Skin epidermis (tissue), 12 donors: ENCODE results near the gene TSSK3.
A peak's percentile ranks its signal among the peaks of the same experiment; 100 is the strongest.
"Not testable (repeated sequence)": the region's sequence is repeated elsewhere in the genome, so short reads cannot be mapped to it uniquely, and the experiment has no call there.

ENCODE experiments used
- H3K27ac ChIP-seq, 21 experiments: fragments of 200-600 bp; sonication (generic) in 11 of 21; one replicate each; pipeline ENCODE4 v1.5.0; 2020; ENCODE audit warnings: mild to moderate bottlenecking in 3 of 21, inconsistent platforms in 2 of 21, moderate library complexity in 2 of 21
- H3K4me3 ChIP-seq, 7 experiments: fragments of 200-600 bp; sonication (generic) in 2 of 7; one replicate each; pipeline ENCODE4 v1.5.0; 2020; ENCODE audit warnings: inconsistent platforms in 2 of 7, mild to moderate bottlenecking in 2 of 7, moderate library complexity in 1 of 7

Gene TSSK3

DNA sequence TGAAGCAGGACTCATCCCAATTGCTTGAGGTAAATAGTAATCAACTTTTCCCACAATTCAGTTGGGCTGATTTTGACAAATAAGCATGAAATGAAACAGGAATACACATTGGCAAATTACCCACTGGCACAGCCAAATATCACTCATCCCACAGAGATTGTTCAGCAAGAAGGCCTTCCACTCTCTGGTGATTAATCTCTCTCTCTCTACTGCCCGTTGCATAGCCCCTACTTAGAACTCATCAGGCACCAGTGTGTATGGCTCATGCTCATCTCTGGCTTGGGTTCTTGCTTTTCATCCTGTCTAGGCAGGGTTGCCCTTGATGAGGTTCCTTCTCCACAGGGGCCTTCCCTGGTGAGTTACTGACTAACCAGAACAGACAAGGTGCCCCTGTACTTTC is 30.8 kb downstream of the TSSK3 start:
- Histone ChIP-seq H3K4me3 (peak overlapping the region in 4 of 7 experiments; percentile 65 to 87 (median 70)), H3K27ac (peak overlapping the region in 6 of 21 experiments; percentile 69 to 94 (median 88))

DNA sequence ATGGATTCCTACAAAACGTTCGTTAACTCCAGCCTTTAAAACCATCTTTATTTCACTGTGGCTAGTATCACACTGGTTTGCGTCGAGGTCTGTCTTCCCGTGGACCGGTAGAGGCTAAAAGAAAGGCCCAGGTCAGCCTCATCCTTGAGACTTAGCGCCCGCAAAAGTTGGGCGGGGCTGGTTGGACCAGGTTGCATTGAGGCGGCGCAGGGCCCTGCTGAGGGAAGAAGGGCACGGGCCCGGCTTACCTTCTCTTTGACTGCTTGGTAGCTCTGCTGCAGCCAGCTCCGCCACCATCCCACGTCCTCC is 31.4 kb downstream of the TSSK3 start:
- Histone ChIP-seq H3K4me3 (peak overlapping the region; percentile 65 to 87 (median 76)), H3K27ac (peak overlapping the region; percentile 54 to 97 (median 88))

DNA sequence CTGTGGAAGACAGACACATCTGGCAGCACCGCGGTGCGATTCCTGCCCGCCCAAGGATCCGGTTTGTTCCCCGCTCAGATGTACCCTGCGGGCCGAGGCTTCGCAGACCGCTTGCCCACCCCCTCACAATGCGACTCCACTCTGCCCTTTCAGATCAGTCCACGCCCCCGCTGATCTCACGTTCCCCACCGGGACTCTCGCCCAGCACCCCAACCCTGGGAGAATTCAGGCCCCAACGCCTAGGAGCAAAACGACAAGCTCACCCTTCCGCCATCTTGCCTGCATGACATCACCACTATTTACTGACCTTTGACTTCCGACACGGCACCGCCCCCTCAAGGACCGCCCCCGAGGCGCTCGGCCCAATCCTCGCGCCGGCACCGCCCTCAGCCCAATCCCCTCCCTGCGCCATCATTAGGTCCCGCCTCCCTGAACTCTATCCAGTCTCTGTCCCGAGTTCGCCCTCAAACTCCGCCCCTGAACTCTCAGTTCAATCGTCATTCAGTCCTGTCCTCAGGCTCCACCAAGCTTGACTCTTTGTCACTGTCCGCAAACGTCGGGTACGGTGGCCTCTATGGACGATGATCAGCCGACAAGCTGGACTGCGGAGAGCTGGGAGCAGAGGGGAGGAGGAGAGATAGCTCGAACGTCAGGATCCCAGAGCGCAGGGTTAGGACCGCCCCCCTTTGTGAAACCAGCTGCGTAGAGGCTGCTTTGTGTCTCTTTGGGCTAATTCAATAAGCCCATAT is 32.0 kb downstream of the TSSK3 start, which contains the start of gene BSDC1:
Gene BSDC1 (minus strand): TSS at position 301 of the 749 bp plus-strand sequence. CDS start 27 bp downstream, at position 274.
- H3K4me3 ChIP-seq, result peak within 1 kb of the TSS; percentile 65 to 87 (median 76)
- peak within 1 kb of the TSS; percentile 54 to 97 (median 88) for H3K27ac ChIP-seq

DNA sequence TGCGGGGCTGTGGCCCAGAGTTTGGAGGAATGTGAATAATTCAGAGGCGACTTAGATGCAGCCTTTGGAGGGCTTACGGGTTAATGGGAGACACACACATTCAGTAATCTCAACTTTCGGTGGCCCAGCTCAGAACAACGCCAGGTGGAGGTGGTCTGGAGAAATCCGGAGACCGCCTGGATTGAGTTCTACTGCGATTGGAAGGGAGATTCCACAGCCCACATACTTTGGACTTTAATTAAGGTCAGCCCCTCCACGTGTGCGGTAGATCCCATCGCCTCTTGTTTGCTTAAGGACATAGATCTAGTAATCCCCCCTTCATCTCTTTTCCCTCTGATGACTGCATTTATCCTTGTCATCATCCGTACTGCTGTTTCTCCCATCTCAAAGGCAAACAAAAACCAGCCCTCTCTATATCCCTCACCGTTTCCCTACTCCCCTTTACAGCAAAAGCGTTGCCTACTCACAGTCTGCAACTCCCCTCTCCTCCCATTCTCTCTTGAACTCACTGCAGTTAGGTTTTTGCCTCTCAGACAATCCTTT is 32.6 kb downstream of the TSSK3 start:
- H3K4me3 ChIP-seq, result peak overlapping the region; percentile 65 to 87 (median 76)
- H3K27ac ChIP-seq, result peak overlapping the region; percentile 3 to 97 (median 87)

DNA sequence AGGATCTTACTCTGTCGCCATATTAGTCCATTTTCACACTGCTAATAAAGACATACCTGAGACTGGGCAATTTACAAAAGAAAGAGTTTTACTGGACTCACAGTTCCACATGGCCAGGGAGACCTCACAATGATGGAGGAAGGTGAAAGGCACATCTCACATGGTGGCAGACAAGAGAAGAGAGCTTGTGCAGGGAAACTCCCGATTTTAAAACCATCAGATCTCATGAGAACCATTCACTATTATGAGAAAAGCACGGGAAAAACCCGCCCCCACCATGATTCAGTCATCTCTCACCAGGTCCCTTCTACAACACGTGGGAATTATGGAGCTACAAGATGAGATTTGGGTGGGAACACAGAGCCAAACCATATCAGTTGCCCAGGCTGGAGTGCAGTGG is 34.2 kb downstream of the TSSK3 start:
- H3K27ac ChIP-seq, H3K4me3 ChIP-seq: not testable (repeated sequence)

DNA sequence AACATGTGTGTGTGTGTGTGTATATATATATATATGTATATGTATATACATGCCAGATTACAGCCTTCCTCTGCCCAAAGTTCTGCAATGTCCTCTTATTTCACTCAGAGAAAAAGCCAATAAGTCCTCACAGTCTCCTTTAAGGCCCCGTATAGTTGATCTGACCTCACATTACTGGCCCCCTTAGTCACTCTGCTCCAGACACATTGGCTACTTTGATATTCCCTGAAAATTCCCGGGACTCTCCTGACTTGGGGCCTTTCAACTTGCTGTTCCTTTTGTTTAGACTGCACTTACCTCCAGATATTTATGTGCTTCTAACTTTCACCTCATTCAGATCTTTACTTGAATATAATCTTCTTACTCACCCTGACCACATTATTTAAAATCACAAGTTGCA is 36.1 kb downstream of the TSSK3 start:
- H3K27ac ChIP-seq, result no peak overlapping the region
- no peak overlapping the region for H3K4me3 ChIP-seq

DNA sequence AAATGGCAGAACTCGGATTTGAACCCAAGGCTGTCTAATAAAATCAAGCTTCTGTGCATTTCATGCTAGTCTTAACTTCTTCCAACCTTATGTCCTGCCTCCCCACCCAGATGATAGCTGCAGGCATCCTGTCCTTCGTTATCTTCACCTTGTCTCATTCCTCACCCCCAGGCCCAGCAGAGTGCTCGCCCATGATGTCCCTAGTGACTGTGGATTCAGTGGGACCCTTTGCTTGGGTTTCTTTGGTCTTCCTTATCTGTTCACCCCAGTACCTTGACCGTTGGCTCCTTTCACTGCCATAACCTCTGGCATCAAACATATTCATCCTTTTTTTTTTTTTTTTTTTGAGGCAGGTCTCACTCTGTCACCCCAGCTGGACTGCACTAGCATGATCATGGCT is 37.5 kb downstream of the TSSK3 start:
- Histone ChIP-seq H3K27ac (no peak overlapping the region), H3K4me3 (no peak overlapping the region)

DNA sequence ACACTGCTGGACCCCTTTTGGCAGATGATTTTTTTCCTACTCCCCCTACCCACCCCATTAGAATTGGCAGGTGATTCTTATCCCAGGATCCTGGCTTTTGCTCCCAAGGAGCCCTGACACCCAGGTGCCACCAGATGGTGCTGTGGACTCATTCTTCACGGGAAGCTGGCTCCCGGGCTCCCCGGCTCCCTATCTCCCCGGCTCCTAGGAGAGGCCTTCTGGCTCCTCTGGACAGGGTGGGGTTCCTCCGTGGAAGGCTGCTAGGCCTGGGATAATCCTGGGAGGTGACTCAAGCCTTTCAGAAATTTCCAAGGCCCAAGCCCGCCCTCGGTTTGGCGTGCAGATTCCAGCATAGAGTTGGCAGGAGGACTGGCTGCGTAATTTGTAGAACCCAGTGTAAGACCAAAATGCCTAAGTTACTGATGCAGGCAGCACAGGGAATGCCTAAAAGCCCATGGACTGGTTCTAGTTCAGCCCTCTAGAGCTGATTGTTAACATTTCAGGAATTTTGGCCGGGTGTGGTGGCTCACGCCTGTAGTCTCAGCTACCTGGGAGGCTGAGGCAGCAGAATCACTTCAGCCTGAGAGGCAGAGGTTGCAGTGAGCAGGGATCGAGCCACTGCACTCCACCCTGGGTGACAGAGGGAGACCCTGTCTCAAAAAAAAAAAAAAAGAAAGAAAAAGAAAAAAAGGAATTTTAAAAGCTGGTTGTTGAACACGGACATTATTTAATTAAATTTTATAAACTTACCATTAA is 38.7 kb downstream of the TSSK3 start:
- H3K4me3 ChIP-seq, result no peak overlapping the region
- H3K27ac ChIP-seq, result peak overlapping the region in 12 of 21 experiments; percentile 9 to 75 (median 49)

DNA sequence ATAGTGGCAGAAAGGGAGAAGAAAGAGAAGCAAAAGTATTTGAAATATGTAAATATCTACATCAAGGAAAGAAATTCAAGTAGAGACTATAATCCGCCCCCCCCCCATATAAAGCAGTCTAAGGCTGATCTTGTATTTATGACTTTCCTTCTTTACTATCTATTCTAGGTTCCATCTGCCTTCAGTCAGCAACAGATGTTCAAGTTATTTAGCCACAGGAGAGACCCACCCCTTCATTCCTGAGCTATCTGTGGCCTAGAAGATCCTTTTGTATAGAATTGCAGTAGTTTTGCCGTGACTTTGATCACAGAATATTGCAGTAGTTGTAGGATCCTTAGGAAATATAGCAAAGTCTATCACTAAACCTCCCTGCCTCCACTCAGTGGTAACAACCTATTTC is 42.6 kb downstream of the TSSK3 start:
- no peak overlapping the region for H3K27ac ChIP-seq
- no peak overlapping the region for H3K4me3 ChIP-seq

DNA sequence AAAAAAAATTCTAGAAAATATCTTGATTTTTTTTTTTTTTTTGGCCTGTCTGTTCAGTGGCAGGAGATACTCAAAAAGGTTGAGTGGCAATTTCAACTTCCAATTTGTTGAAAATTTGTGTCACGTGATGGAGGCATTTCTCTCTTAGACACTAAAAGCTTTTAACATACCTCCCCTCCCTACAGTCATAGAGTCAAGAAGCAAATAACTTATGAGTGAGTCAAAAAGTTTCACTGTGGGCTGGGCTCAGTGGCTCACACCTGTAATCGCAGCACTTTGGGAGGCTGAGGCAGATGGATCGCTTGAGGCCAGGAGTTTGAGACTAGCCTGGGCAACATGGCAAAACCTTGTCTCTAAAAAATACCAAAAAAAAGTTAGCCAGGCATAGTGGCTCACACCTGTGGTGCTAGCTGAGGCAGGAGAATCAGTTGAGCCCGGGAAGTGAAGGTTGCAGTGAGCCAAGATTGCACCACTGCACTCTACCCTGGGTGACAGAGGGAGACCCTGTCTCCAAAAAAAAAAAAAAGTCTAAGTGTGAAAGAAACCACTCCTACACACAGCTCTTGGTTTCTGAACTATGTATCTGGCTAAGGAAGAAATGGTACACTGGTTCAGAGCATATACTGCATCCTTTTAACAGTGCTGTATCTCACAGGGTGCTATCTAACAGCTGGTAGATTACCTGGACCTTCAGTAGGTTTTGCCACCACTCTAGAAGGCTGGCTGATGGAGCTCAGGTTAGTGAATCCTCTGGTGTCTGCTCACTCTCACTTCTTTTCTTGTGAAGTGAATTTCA is 43.5 kb downstream of the TSSK3 start:
- H3K4me3 ChIP-seq, result no peak overlapping the region
- no peak overlapping the region for H3K27ac ChIP-seq

DNA sequence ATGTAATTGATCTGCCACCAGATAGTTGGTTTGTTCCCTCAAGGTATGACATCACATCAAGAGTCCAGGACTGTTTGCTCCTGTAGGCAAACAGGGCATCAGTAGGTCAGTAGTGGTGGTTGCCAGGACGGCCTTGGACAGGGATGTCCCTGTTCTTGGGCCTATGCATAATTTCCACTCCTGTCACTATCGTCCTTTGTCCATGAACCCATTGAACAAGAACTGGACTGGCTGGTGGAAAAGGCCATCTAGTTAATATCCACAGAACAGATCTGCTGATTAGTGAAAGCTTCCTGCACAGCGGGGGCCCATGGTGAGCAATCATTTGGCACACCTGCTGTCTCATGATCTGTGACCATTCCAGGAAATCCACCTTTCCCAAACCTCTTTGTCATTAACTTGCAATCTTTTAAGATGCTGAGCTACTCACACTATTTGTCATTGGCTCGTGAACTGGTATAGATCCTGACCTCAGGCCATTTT is 44.3 kb downstream of the TSSK3 start:
- Histone ChIP-seq H3K4me3 (no peak overlapping the region), H3K27ac (no peak overlapping the region)

DNA sequence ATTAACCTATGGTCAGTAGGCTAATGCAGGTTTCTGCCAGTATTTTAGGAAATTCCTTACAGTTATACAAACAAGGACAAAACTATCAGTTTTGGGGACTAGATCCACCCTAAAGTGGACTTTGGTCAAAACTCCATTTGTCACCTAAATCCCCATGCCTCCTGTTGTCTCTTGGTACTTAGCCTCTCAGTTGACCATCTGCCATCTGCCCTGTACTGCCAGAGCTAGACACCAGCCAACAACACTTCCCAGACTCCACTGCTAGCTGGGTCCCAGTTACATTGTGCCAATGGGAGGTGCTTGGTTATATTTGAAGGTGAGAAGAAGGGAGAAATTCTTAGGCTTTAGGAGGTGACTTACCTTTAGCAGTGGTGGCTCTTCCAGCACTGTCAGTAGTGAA is 48.9 kb downstream of the TSSK3 start:
- no peak overlapping the region for H3K4me3 ChIP-seq
- H3K27ac ChIP-seq, result no peak overlapping the region

DNA sequence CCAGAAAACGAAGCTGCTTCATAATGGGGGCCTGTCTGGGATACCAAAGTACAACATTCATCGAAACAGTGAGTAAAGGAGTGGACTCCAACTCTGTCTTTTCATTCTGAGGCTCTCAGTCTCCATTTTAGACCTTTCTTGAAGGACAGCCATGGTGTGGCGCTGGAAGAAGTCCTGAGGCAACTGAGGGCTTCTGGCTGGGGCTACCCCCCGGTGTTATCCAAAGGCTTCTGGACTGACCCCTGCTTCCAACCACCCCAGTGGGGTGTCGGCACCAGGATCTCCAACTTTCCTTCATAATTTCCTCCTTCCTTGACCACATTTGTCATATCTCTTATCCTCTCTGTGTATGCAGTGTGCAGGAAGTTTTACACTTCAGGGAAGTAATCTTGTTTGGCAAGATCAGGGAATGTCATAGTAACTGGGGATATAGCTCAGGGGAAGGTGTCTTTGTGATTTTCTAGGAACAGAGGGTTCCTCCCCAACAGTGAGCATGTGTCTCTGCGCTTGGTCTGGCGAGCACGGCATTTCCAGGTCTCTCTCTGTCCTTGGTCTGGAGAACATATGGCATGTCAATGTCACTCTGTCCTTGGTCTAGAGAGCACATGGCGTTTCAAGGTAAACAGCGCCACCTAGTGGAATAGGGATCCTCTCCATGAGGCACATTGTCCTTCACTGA is 51.3 kb downstream of the TSSK3 start:
- H3K4me3 ChIP-seq, result no peak overlapping the region
- H3K27ac ChIP-seq, result no peak overlapping the region
